Memory B cell (primary cell): ENCODE measurements around the gene SEC23IP.
"Not testable (repeated sequence)": the region's sequence is repeated elsewhere in the genome, so short reads cannot be mapped to it uniquely, and the experiment has no call there.

ENCODE experiments used
- ATAC-seq: fragments of 150-1000 bp; cut with Tn5 transposase; 2 replicates; pipeline ENCODE4 v1.10.0; 2021; ENCODE audit warnings: low read depth, mild to moderate bottlenecking, moderate library complexity
- DNase-seq, 2 donors: peaks; one replicate each; pipeline ENCODE4 v3.0.0; 2022; ENCODE audit warnings: low spot score in 2 of 2
- H3K27ac Mint-ChIP-seq: one replicate; pipeline ENCODE4 v1.8.0; 2022; ENCODE audit warnings: mild to moderate bottlenecking, moderate library complexity, mixed read lengths
- H3K27me3 Mint-ChIP-seq: one replicate; pipeline ENCODE4 v1.8.0; 2022; ENCODE audit warnings: mixed read lengths
- H3K36me3 Mint-ChIP-seq: one replicate; pipeline ENCODE4 v1.8.0; 2022; ENCODE audit warnings: mild to moderate bottlenecking, mixed read lengths
- H3K4me1 Mint-ChIP-seq: one replicate; pipeline ENCODE4 v1.8.0; 2022; ENCODE audit warnings: mixed read lengths
- H3K4me3 Mint-ChIP-seq: one replicate; pipeline ENCODE4 v1.8.0; 2022; ENCODE audit warnings: mild to moderate bottlenecking, moderate library complexity, mixed read lengths
- H3K9me3 Mint-ChIP-seq: one replicate; pipeline ENCODE4 v1.8.0; 2022; ENCODE audit warnings: mixed read lengths

SEC23IP gene

DNA sequence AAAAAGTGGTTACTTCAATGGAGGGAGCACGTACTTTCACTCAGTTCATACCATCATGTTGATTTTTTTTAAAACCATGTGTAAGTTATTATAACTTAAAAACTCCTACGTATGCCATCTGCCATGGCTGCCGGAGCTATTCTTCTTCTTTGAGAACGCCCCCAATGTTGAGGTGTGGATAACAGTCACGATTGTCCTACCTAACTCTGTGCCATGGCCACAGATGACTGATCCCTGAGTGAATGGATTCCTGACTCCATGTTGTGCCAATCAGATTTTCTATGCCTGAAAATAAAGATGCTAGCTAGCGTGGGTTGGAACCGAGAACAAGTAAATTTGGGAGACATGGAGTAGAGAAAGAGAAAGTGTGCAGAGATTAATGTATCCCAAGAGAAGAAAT, 25.2 kb upstream of the SEC23IP start:
- DNase-seq (no peak), ATAC-seq (no peak)
- Mint-ChIP-seq H3K4me3 (no peak overlapping the region), H3K27me3 (no peaks in the 10 kb centered on the region), H3K27ac (no peak overlapping the region), H3K36me3 (peaks cover 12% of the 10 kb centered on the region), H3K9me3 (peaks cover 3% of the 10 kb centered on the region), H3K4me1 (peaks cover 27% of the 10 kb centered on the region)

- H3K4me1 Mint-ChIP-seq = peaks cover 30% of the 10 kb centered on the region
- H3K36me3 Mint-ChIP-seq, H3K27ac Mint-ChIP-seq, DNase-seq, H3K4me3 Mint-ChIP-seq, H3K27me3 Mint-ChIP-seq, ATAC-seq, H3K9me3 Mint-ChIP-seq: not testable (repeated sequence)
These were observed 23.1 kb upstream of the SEC23IP start for GRCh38 chr10:119869398-119869797.

DNA sequence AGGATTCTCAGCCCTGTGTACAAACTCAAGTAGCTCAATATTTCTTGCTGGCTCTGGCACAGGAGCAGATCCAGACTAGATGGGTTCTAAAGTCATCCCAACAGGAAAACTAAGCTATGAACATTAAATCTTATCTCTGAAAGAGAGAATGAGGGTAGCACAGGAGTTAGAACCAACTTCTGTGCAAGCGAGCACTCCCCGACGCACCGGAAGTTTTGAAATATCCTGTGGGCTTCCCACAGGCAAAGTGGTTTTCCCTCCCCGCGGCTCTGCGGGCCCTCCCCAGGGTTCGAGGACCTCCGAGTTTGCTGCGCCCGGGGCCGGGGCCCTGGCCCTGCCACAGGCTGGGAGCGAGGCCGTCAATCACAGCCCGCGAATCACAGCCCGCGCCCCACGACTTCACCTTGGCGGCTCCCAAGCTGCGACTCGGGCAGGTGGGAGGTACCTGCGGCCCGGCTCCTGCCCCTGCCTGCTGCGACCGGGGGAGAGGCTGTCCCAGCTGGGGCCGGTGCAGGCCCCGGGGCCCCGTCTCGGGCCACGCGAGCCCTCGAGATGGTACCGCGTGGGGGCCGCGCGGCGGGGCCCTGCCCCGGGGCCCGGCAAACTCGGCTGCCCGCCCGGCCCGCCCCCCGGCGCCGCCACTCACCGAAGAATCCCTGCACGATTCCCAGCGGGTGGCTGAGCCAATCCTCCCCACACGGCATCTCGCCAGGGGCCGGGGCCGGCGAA, 20.5 kb upstream of the SEC23IP start:
- peaks cover 28% of the 10 kb centered on the region for H3K4me1 Mint-ChIP-seq
- H3K27ac Mint-ChIP-seq = no peak overlapping the region
- DNase-seq (peak; percentile 26 to 50), ATAC-seq (peak; percentile 17)
- no peaks in the 10 kb centered on the region for H3K36me3 Mint-ChIP-seq
- H3K4me3 Mint-ChIP-seq = peak overlapping the region; percentile 82
- H3K9me3 Mint-ChIP-seq = no peaks in the 10 kb centered on the region
- H3K27me3 Mint-ChIP-seq = no peaks in the 10 kb centered on the region

DNA sequence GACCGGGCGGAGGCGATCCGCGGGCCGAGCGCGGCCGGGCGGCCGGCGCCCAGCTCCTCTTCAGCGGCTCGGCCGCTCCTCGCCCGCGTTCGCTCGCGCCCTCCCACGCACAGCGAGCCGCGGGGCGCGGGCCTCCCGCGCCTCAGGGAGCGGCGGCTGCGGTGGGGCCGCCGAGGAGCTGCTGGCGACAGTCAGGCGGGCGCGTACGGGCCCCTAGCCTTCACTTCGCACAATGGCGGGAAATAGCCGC, 20.0 kb upstream of the SEC23IP start, which contains the start of gene MCMBP:
TSS of gene MCMBP (minus strand) at position 234 of the 250 bp plus-strand sequence. CDS start 259 bp downstream, outside the sequence.
- peak within 1 kb of the TSS; percentile 58 for H3K27ac Mint-ChIP-seq
- H3K4me1 Mint-ChIP-seq = peaks cover 25% of the 10 kb centered on the region
- H3K27me3 Mint-ChIP-seq = no peaks in the 10 kb centered on the region
- no peaks in the 10 kb centered on the region for H3K9me3 Mint-ChIP-seq
- no peaks in the 10 kb centered on the region for H3K36me3 Mint-ChIP-seq
- DNase-seq (no peak), ATAC-seq (no peak)
- H3K4me3 Mint-ChIP-seq = peak within 1 kb of the TSS; percentile 88

DNA sequence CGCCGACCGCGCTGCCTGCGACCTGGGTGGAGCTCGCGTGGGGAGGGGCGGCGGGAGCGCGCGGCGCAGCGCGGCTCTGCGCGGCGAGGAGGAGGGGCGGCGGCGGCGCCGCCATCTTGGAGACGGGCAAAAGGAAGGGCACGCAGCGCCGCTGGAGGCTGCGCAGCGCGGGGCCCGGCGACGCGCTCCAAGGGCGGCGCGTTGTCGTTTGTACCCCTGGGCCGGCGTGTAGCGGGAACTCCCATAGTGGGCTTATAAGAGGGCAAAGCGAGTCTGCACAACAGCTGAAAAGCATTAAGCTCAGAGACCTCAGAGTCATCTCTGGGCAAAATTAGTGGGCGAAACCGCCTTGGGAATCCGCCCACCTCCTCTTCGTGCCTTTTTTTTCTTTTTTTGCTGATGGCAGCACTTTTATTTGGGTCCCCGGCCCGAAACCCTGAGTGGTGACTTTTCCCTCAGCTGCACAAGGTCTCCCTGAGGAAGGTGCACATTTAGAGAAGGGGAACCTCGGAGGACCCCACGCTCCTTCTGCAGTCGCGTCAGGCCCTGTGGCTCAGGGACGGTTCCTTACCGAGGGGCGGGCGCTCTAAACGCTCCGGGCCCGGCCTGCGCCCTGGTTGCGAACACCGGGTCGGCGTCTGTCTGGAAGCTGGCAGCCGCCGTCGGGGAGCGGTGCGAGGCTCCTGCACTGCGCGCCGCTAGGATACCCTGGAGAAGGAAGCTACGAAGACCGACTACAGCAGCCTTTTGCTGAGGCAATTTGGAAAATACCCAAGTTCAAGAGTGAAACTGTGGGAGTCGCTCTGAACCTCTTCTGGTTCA, 19.5 kb upstream of the SEC23IP start:
- Mint-ChIP-seq H3K27me3 (no peaks in the 10 kb centered on the region), H3K9me3 (no peaks in the 10 kb centered on the region), H3K4me1 (peaks cover 23% of the 10 kb centered on the region), H3K4me3 (peak overlapping the region; percentile 88), H3K27ac (peak overlapping the region; percentile 58), H3K36me3 (no peaks in the 10 kb centered on the region)
- ATAC-seq = peak; percentile 88
- peak; percentile 83 to 84 for DNase-seq

DNA sequence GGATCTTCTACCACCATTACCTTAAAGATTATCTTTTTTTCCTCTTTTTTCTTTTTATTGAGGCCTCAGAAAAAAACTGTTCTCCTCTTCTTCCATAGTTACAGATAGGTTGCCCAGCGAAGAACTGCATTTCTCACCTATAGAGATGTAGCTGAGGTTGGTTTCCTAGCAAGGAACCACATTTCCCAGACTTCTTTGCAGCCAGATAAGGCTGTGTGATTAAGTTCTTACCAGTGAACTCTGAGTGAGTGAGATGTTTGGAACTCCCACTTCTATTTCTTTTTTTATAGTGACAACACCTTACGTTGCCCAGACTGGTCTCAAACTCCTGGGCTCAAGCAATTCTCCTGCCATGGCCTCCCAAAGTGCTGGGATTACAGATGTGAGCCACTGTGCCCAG, 14.0 kb upstream of the SEC23IP start:
- no peak overlapping the region for H3K27ac Mint-ChIP-seq

DNA sequence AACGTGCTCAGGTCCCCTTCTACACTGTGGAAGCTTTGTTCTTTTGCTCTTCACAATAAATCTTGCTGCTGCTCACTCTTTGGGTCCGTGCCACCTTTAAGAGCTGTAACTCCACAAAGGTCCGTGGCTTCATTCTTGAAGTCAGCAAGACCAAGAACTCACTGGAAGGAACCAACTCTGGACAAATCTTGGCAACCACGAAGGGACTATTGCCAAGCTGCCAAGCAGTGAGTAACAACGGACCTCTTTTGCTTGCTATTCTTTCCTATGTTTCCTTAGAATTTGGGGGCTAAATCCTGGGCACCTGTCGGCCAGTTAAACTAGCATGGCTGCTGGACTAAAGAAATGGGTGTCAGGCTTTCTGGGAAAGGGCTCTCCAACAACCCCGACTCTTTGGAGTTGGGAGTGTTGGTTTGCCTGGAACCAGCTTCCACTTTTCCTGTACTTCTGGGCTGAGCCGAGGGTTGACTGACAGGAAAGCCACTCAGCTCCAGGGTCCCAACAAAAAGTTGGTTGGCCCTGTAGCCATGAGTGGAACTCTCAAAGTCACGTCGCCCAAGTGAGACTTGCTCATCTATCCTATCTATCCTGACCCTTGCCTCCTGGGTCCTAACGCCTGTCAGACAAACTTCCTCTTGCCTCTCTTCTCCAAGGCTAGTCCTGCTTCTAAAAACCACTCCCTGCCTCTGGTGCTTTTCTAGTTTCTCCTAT, 8.5 kb upstream of the SEC23IP start:
- not testable (repeated sequence) for H3K4me3 Mint-ChIP-seq, H3K27ac Mint-ChIP-seq, ATAC-seq, H3K9me3 Mint-ChIP-seq, H3K36me3 Mint-ChIP-seq, H3K27me3 Mint-ChIP-seq, DNase-seq, H3K4me1 Mint-ChIP-seq

More for the DNA sequence above, 14.0 kb upstream of the SEC23IP start:
- no peaks in the 10 kb centered on the region for H3K27me3 Mint-ChIP-seq
- peaks cover 5% of the 10 kb centered on the region for H3K4me1 Mint-ChIP-seq
- no peak for ATAC-seq
- no peak for DNase-seq
- no peak overlapping the region for H3K4me3 Mint-ChIP-seq
- H3K36me3 Mint-ChIP-seq = no peaks in the 10 kb centered on the region
- no peaks in the 10 kb centered on the region for H3K9me3 Mint-ChIP-seq

DNA sequence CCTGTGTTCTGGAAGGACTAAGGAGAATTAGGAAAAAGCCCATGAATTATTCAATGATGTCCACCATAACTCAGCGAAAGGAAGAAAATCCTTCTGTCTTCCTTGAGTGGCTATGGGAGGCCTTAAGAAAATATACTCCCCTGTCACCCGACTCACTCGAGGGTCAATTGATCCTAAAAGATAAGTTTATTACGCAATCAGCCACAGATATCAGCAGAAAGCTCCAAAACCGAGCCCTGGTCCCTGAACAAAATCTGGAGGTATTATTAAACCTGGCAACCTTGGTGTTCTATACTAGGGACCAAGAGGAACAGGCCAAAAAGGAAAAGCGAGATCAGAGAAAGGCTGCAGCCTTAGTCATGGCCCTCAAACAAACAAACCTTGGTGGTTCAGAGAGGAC, 6.5 kb upstream of the SEC23IP start:
- H3K36me3 Mint-ChIP-seq, H3K27me3 Mint-ChIP-seq, H3K4me1 Mint-ChIP-seq, ATAC-seq, H3K9me3 Mint-ChIP-seq, H3K4me3 Mint-ChIP-seq, DNase-seq, H3K27ac Mint-ChIP-seq: not testable (repeated sequence)

DNA sequence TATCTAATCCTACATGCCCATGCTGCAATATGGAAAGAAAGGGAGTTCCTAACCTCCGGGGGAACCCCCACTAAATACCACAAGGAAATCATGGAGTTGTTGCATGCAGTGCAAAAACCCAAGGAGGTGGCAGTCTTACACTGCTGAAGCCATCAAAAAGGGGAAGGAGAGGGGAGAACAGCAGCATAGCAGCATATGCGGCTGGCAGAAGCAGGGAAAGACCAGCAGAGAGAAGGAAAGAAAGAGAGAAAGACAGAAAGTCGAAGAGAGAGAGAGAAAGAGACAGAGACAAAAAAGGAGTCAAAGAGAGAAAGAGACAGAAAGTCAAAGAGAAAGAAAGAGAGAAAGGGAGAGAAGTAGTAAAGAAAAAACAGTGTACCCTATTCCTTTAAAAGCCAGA, 3.8 kb upstream of the SEC23IP start:
- H3K36me3 Mint-ChIP-seq, ATAC-seq, H3K4me1 Mint-ChIP-seq, H3K27me3 Mint-ChIP-seq, DNase-seq, H3K9me3 Mint-ChIP-seq, H3K4me3 Mint-ChIP-seq, H3K27ac Mint-ChIP-seq: not testable (repeated sequence)

GRCh38 chr10:119889201-119889600, 3.3 kb upstream of the SEC23IP start:
- H3K27me3 Mint-ChIP-seq, H3K27ac Mint-ChIP-seq, ATAC-seq, DNase-seq, H3K4me1 Mint-ChIP-seq, H3K9me3 Mint-ChIP-seq, H3K36me3 Mint-ChIP-seq, H3K4me3 Mint-ChIP-seq: not testable (repeated sequence)

DNA sequence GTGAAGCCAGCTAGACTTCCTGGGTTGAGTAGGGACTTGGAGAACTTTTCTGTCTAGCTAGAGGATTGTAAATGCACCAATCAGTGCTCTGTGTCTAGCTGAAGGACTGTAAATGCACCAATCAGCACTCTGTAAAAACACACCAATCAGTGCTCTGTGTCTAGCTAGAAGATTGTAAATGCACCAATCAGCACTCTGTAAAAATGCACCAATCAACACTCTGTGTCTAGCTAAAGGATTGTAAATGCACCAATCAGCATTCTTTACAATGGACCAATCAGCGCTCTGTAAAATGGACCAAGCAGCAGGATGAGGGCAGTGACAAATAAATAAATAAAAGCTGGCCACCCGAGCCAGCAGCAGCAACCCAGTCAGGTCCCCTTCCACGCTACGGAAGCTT, 2.2 kb upstream of the SEC23IP start:
- DNase-seq, H3K4me3 Mint-ChIP-seq, H3K36me3 Mint-ChIP-seq, H3K27ac Mint-ChIP-seq, ATAC-seq, H3K27me3 Mint-ChIP-seq, H3K9me3 Mint-ChIP-seq: not testable (repeated sequence)
- H3K4me1 Mint-ChIP-seq = peaks cover 20% of the 10 kb centered on the region

GRCh38 chr10:119891849-119892187, 712 bp upstream of the SEC23IP start:
- H3K4me1 Mint-ChIP-seq = peaks cover 30% of the 10 kb centered on the region
- not testable (repeated sequence) for DNase-seq, H3K9me3 Mint-ChIP-seq, H3K36me3 Mint-ChIP-seq, H3K27me3 Mint-ChIP-seq, ATAC-seq
- peak overlapping the region; percentile 95 for H3K27ac Mint-ChIP-seq
- H3K4me3 Mint-ChIP-seq = peak overlapping the region; percentile 98

DNA sequence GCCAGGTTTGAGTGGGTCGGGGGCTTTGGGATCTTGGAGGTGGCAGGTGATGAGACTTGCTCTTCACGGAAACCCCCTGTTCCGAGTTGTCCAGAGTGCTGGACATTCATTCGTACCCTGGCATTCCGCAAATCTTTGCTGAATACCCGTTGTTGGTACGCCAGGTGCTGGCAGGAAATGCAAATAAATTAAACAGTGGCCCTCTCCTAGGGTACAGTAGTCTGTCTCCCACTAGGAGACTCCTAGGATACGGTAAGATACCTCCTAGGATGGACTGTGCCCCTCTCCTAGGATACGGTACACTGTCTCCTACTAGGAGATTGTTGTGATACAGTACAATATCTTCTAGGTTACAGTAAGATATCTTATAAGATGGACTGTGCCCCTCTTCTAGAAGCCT, 544 bp downstream of the SEC23IP start:
- Mint-ChIP-seq H3K9me3 (no peaks in the 10 kb centered on the region), H3K4me3 (peak overlapping the region; percentile 98), H3K4me1 (peaks cover 34% of the 10 kb centered on the region), H3K36me3 (peaks cover 5% of the 10 kb centered on the region), H3K27ac (peak overlapping the region; percentile 95), H3K27me3 (no peaks in the 10 kb centered on the region)
- DNase-seq (no peak), ATAC-seq (no peak)

DNA sequence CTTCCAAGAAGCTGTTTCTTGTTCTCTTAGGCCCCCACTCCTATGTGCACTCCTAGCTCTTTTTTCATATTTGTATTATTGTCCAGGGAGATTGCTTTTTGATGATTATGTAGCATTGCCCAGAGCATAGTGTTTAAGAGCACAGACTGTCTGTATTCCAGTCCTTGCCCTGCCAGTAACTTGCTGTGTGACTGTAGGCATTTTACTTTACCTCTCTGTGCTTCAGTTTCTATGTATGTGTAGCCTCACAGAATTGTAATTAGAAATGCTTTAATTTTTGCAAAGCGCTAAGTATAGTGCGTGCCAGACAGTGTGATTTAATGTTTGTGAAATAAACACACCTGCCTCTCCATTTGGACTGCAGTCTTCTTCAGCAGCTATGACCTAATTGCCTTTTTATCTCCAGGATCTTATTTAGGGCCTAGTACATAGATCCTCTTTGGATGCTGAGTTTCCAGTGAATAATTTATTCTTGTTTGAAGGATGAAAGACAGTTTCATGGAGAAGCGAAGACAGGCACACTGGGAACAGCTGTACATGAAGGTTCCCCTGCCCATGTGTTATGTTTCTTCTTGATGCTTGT, 1.4 kb downstream of the SEC23IP start:
- Mint-ChIP-seq H3K27me3 (no peaks in the 10 kb centered on the region), H3K36me3 (peaks cover 8% of the 10 kb centered on the region), H3K4me1 (peaks cover 35% of the 10 kb centered on the region), H3K9me3 (no peaks in the 10 kb centered on the region), H3K4me3 (peak overlapping the region; percentile 98), H3K27ac (peak overlapping the region; percentile 29)
- ATAC-seq (no peak), DNase-seq (no peak)
